MM.1S (cell line): ENCODE data around the gene ALDH1A3.

Source experiments
- DNase-seq: peaks from one replicate; pipeline ENCODE4 v3.0.0-alpha.2; 2015
- H2AFZ ChIP-seq: fragments of 300-600 bp; sonication (generic); 2 replicates; pipeline ENCODE4 v1.6.0; 2016; ENCODE audit warnings: antibody characterized with exemption, low read length
- H3F3A ChIP-seq: fragments of 300-600 bp; sonication (generic); 2 replicates; pipeline ENCODE4 v1.6.1; 2016; ENCODE audit warnings: mild to moderate bottlenecking, antibody characterized with exemption, low read length, moderate library complexity, mixed read lengths; ENCODE audit not compliant: insufficient read depth
- H3K27ac ChIP-seq: fragments of 300-600 bp; sonication (generic); 2 replicates; pipeline ENCODE4 v1.5.1; 2016; ENCODE audit warnings: mild to moderate bottlenecking, low read length
- H3K27me3 ChIP-seq: fragments of 300-600 bp; sonication (generic); replicated peaks from 2 replicates; pipeline ENCODE4 v1.6.0; 2016; ENCODE audit warnings: low read length; ENCODE audit not compliant: insufficient read depth
- H3K36me3 ChIP-seq: fragments of 300-600 bp; sonication (generic); replicated peaks from 2 replicates; pipeline ENCODE4 v1.6.1; 2016; ENCODE audit warnings: mild to moderate bottlenecking, low read length, mixed read lengths; ENCODE audit not compliant: insufficient read depth
- H3K4me1 ChIP-seq: fragments of 300-600 bp; sonication (generic); 2 replicates; pipeline ENCODE4 v1.6.1; 2016; ENCODE audit warnings: low read length, mixed read lengths
- H3K4me2 ChIP-seq: fragments of 300-600 bp; sonication (generic); 2 replicates; pipeline ENCODE4 v1.6.0; 2016; ENCODE audit warnings: low read depth, low read length
- H3K4me3 ChIP-seq: fragments of 300-600 bp; sonication (generic); 2 replicates; pipeline ENCODE4 v1.5.1; 2016; ENCODE audit warnings: low read length, mixed read lengths
- H3K79me2 ChIP-seq: fragments of 300-600 bp; sonication (generic); 2 replicates; pipeline ENCODE4 v1.6.1; 2016; ENCODE audit warnings: mixed run types, low read length, mixed read lengths
- H3K9ac ChIP-seq: fragments of 300-600 bp; sonication (generic); 2 replicates; pipeline ENCODE4 v1.6.1; 2016; ENCODE audit warnings: low read length, mixed read lengths
- H3K9me2 ChIP-seq: fragments of 300-600 bp; sonication (generic); replicated peaks from 2 replicates; pipeline ENCODE4 v1.6.1; 2016; ENCODE audit warnings: mild to moderate bottlenecking, low read length, mixed read lengths; ENCODE audit not compliant: insufficient read depth
- H3K9me3 ChIP-seq: fragments of 300-600 bp; sonication (generic); replicated peaks from 2 replicates; pipeline ENCODE4 v1.6.1; 2016; ENCODE audit warnings: mild to moderate bottlenecking, low read length, mixed read lengths; ENCODE audit not compliant: insufficient read depth
- H4K20me1 ChIP-seq: fragments of 300-600 bp; sonication (generic); 2 replicates; pipeline ENCODE4 v1.6.1; 2016; ENCODE audit warnings: mild to moderate bottlenecking, low read length, moderate library complexity, mixed read lengths; ENCODE audit not compliant: insufficient read depth
- EZH2 ChIP-seq: fragments of 300-600 bp; sonication (generic); optimal IDR thresholded peaks from 2 replicates; pipeline ENCODE3; 2017; ENCODE audit warnings: low read depth, mild to moderate bottlenecking, antibody characterized with exemption, low read length, mixed read lengths
- EZH2phosphoT487 ChIP-seq: fragments of 300-600 bp; sonication (generic); IDR thresholded peaks from 2 replicates; pipeline ENCODE4 v1.6.1; 2018; ENCODE audit warnings: antibody characterized with exemption, low read length
- TF ChIP-seq, protein P1 (sequence below): fragments of 300-600 bp; sonication (generic); IDR thresholded peaks from 2 replicates; pipeline ENCODE4 v1.5.1; 2016; ENCODE audit warnings: antibody characterized with exemption, low read length, mixed read lengths

ALDH1A3 gene

DNA sequence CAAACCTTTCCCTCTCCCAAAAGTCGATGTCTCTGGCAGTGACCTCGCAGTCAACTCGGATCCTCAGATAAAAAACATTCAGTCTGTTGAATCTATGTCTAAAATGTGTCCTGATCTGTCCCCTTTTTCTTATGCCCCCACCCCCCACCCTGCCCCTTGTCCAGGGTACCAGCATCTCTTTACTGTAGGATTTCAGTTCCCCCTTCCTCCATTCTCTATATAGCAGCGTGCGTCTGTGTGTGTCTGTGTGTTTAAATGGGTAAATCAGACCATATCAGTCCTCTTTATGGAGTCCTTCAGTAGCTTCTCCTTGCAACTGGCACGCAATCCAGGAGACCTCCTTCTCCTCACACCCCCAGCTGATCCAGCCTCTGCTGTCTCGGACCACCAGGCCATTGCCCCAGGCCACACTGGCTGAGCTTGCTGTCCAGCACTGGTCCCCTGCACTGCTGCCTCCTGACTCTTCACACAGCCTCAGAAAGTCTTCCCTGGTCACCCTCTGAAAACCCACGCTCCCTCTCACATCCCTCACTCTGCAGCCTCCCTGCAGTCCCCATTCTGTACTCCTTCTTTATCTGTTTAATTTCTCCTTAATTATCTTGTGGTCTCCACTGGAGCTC lies 41.0 kb downstream of the ALDH1A3 start:
- Histone ChIP-seq H2AFZ (0 out of 2 replicates have a peak overlapping the region, but pooled peaks have one; percentile 31), H3K4me1 (peaks cover 44% of the 10 kb centered on the region), H4K20me1 (no peaks in the 10 kb centered on the region), H3F3A (peaks cover 37% of the 10 kb centered on the region), H3K9me3 (no peaks in the 10 kb centered on the region), H3K27ac (peak overlapping the region; percentile 96; the same call in 1 of the 2 replicates), H3K79me2 (peaks cover 51% of the 10 kb centered on the region), H3K27me3 (no peaks in the 10 kb centered on the region), H3K36me3 (peaks cover 5% of the 10 kb centered on the region; the same call in 1 of the 2 replicates), H3K9me2 (no peaks in the 10 kb centered on the region), H3K9ac (peak overlapping the region; percentile 78; the same call in 1 of the 2 replicates), H3K4me2 (peak overlapping the region; percentile 86), H3K4me3 (peak overlapping the region; percentile 82)
- no peak for DNase-seq
- TF ChIP-seq, protein P1, sequence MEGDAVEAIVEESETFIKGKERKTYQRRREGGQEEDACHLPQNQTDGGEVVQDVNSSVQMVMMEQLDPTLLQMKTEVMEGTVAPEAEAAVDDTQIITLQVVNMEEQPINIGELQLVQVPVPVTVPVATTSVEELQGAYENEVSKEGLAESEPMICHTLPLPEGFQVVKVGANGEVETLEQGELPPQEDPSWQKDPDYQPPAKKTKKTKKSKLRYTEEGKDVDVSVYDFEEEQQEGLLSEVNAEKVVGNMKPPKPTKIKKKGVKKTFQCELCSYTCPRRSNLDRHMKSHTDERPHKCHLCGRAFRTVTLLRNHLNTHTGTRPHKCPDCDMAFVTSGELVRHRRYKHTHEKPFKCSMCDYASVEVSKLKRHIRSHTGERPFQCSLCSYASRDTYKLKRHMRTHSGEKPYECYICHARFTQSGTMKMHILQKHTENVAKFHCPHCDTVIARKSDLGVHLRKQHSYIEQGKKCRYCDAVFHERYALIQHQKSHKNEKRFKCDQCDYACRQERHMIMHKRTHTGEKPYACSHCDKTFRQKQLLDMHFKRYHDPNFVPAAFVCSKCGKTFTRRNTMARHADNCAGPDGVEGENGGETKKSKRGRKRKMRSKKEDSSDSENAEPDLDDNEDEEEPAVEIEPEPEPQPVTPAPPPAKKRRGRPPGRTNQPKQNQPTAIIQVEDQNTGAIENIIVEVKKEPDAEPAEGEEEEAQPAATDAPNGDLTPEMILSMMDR, result no peak
- TF ChIP-seq EZH2 (no peak), EZH2phosphoT487 (no peak)

DNA sequence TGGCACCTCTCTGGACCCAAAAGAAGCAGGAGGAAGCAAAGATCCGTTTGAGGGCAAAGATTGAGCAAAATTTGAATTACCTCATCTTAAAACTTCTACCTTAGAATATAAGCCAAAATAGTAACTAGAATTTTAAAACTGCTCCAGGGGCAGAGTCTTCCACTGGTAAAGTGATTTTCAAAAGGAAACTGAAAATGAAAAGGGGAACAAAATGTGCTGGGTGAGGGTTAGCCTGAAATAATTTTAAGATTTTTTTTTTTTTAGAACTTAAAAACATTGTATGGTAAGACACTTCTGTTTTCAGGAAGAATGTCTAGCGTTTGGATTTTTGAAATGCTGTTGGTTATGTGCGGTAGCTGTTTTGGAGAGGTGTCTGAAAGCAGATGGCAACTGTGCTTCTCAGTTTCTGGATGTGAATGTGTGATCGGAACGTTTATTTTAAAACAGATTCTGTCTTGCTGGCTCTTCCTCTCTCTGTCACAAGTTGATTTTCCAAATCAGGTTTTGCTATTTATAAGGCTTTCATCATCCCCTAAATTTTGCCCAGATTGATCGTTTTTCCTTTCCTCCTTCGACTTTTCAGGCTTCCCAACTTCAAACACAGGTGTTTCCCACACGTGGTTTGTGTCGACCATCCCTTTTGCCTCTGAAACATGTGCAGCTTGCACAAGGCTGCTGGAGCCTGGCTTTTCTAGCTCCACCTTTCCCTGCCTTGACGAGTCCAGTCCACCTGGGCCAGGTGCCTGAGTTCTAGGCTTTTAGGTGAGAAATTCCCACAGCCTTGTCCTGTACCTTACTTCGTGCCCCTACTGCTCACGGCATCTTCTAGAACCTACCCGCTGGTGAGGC lies 42.8 kb downstream of the ALDH1A3 start:
- Histone ChIP-seq H3K27me3 (no peaks in the 10 kb centered on the region), H3K9me3 (no peaks in the 10 kb centered on the region), H3K4me3 (peak overlapping the region; percentile 44), H4K20me1 (no peaks in the 10 kb centered on the region), H3K4me1 (peaks cover 43% of the 10 kb centered on the region), H2AFZ (peak overlapping the region; percentile 57), H3K27ac (peak overlapping the region; percentile 96), H3K79me2 (peaks cover 65% of the 10 kb centered on the region), H3F3A (peaks cover 37% of the 10 kb centered on the region), H3K9ac (peak overlapping the region; percentile 59), H3K9me2 (no peaks in the 10 kb centered on the region), H3K4me2 (peak overlapping the region; percentile 86), H3K36me3 (peaks cover 8% of the 10 kb centered on the region)
- DNase-seq, result peak; percentile 63
- TF ChIP-seq EZH2, result no peak
- TF ChIP-seq, protein P1, result no peak
- no peak for TF ChIP-seq EZH2phosphoT487

DNA sequence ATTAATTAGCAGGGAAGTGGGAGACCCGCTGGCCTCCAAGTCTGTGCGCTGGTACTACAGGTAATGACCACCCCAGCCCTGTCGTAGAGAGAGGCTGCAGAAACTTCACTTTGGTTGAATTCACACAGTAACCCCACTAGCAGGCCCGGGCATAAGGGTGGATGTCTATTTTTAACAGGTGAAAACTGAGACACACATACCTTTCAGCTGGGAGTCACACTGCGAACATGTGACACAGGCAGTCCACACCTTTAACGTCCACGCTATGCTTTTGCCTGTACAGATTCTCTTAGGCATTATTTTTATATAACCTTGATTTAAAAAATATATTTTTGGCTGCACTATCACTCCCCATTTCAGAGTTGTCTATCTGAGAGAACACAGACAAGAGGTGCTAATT lies 43.4 kb downstream of the ALDH1A3 start:
- H3K9me2 ChIP-seq, result no peaks in the 10 kb centered on the region
- H3K36me3 ChIP-seq, result peaks cover 8% of the 10 kb centered on the region
- DNase-seq, result peak; percentile 66
- H3K27ac ChIP-seq, result peak overlapping the region; percentile 96
- H3K9ac ChIP-seq, result peak overlapping the region; percentile 59
- H3K27me3 ChIP-seq, result no peaks in the 10 kb centered on the region
- H4K20me1 ChIP-seq, result no peaks in the 10 kb centered on the region
- H3K4me1 ChIP-seq, result peaks cover 39% of the 10 kb centered on the region
- H3K9me3 ChIP-seq, result no peaks in the 10 kb centered on the region
- peak overlapping the region; percentile 86 for H3K4me2 ChIP-seq
- H2AFZ ChIP-seq, result peak overlapping the region; percentile 57
- no peak for TF ChIP-seq EZH2
- TF ChIP-seq EZH2phosphoT487, result no peak
- TF ChIP-seq, protein P1, result no peak
- H3F3A ChIP-seq, result peaks cover 37% of the 10 kb centered on the region
- peak overlapping the region; percentile 44 for H3K4me3 ChIP-seq
- H3K79me2 ChIP-seq, result peaks cover 70% of the 10 kb centered on the region
